Medulla oblongata (tissue), 1 donor: ENCODE results near the gene PCDHA8.
"Not testable (repeated sequence)": the region's sequence is repeated elsewhere in the genome, so short reads cannot be mapped to it uniquely, and the experiment has no call there.

Source experiments
- DNase-seq: peaks from one replicate; pipeline ENCODE4 v3.0.0-alpha.2; 2015; ENCODE audit errors: extremely low spot score

Gene PCDHA8, protein sequence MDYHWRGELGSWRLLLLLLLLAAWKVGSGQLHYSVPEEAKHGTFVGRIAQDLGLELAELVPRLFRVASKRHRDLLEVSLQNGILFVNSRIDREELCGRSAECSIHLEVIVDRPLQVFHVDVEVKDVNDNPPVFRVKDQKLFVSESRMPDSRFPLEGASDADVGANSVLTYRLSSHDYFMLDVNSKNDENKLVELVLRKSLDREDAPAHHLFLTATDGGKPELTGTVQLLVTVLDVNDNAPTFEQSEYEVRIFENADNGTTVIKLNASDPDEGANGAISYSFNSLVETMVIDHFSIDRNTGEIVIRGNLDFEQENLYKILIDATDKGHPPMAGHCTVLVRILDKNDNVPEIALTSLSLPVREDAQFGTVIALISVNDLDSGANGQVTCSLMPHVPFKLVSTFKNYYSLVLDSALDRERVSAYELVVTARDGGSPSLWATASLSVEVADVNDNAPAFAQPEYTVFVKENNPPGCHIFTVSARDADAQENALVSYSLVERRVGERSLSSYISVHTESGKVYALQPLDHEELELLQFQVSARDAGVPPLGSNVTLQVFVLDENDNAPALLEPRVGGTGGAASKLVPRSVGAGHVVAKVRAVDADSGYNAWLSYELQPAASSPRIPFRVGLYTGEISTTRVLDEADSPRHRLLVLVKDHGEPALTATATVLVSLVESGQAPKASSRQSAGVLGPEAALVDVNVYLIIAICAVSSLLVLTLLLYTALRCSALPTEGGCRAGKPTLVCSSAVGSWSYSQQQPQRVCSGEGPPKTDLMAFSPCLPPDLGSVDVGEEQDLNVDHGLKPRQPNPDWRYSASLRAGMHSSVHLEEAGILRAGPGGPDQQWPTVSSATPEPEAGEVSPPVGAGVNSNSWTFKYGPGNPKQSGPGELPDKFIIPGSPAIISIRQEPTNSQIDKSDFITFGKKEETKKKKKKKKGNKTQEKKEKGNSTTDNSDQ

DNA sequence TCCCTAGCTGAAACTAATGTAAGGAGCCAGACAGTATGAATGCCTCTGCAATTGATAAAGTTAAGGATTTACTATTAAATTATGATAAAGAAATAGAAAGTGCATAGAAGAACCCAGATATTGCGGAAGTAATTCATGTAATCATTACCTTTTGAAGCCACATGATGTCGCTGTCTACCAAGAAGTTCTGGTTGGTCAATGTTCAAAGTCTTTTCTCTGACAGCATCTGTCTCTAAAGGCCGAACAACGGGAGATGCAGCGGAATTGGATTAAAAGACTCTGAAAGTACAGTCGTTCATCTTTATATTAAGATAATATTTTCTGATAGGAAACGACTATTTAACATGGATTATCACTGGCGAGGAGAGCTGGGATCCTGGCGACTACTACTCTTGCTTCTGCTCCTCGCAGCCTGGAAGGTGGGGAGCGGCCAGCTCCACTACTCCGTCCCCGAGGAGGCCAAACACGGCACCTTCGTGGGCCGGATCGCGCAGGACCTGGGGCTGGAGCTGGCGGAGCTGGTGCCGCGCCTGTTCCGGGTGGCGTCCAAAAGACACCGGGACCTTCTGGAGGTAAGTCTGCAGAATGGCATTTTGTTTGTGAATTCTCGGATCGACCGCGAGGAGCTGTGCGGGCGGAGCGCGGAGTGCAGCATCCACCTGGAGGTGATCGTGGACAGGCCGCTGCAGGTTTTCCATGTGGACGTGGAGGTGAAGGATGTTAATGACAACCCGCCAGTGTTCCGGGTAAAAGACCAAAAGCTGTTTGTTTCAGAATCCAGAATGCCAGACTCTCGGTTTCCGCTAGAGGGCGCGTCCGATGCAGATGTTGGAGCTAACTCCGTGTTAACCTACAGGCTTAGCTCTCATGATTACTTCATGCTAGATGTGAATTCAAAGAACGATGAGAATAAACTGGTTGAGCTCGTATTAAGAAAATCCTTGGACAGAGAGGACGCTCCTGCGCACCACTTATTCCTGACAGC, at the start of gene PCDHA8:
Gene PCDHA8 (plus strand): TSS at position 210 of the 985 bp plus-strand sequence. CDS start 135 bp downstream, at position 345.
- DNase-seq = peak; percentile 42

DNA sequence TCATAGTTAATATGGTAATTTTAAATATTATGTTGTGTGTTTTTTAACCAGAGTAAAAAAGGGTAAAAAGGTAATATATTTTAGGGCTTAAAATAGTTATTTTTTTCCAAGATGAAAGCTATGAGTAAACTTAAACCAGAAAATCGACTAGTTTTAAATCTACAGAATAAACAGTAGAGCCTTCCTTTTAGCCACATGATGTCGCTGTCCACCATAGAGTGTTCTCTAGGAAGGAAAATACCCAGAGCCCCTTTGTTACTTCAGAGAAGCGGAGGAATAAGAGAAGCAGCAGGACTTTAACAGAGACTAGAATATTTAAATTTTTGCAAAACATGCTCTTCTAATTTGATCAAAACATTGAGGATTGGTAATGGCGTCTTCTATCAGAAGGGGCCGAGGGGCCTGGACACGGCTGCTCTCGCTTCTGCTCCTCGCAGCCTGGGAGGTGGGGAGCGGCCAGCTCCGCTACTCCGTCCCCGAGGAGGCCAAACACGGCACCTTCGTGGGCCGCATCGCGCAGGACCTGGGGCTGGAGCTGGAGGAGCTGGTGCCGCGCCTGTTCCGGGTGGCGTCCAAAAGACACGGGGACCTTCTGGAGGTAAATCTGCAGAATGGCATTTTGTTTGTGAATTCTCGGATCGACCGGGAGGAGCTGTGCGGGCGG, 46.3 kb upstream of the PCDHA8 start, which contains the start of gene PCDHA2:
Gene PCDHA2 (plus strand): TSS at position 258 of the 664 bp plus-strand sequence.
- peak; percentile 67 for DNase-seq

DNA sequence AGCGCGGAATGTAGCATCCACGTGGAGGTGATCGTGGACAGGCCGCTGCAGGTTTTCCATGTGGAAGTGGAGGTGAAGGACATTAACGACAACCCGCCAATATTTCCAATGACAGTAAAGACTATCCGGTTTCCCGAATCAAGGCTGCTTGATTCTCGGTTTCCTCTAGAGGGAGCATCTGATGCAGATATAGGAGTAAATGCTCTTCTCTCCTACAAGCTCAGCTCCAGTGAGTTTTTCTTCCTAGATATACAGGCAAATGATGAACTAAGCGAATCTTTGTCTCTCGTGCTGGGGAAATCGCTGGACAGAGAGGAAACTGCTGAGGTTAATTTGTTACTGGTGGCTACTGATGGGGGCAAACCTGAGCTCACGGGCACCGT, 45.7 kb upstream of the PCDHA8 start:
- DNase-seq = peak; percentile 55

DNA sequence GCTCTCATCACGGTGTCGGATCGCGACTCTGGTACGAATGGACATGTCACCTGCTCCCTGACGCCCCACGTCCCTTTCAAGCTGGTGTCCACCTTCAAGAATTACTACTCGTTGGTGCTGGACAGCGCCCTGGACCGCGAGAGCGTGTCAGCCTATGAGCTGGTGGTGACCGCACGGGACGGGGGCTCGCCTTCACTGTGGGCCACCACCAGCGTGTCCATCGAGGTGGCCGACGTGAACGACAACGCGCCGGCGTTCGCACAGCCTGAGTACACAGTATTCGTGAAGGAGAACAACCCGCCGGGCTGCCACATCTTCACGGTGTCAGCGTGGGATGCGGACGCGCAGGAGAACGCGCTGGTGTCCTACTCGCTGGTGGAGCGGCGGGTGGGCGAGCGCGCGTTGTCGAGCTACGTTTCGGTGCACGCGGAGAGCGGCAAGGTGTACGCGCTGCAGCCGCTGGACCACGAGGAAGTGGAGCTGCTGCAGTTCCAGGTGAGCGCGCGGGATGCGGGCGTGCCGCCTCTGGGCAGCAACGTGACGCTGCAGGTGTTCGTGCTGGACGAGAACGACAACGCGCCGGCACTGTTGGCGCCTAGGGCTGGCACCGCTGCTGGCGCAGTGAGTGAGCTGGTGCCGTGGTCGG, 44.8 kb upstream of the PCDHA8 start:
- not testable (repeated sequence) for DNase-seq

DNA sequence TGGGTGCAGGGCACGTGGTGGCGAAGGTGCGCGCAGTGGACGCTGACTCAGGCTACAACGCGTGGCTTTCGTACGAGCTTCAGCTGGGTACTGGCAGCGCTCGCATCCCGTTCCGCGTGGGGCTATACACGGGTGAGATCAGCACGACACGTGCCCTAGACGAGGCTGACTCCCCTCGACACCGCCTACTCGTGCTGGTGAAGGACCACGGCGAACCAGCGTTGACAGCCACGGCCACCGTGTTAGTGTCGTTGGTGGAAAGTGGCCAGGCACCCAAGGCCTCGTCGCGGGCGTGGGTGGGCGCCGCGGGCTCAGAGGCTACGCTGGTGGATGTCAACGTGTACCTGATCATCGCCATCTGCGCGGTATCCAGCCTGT, 44.3 kb upstream of the PCDHA8 start:
- no peak for DNase-seq

DNA sequence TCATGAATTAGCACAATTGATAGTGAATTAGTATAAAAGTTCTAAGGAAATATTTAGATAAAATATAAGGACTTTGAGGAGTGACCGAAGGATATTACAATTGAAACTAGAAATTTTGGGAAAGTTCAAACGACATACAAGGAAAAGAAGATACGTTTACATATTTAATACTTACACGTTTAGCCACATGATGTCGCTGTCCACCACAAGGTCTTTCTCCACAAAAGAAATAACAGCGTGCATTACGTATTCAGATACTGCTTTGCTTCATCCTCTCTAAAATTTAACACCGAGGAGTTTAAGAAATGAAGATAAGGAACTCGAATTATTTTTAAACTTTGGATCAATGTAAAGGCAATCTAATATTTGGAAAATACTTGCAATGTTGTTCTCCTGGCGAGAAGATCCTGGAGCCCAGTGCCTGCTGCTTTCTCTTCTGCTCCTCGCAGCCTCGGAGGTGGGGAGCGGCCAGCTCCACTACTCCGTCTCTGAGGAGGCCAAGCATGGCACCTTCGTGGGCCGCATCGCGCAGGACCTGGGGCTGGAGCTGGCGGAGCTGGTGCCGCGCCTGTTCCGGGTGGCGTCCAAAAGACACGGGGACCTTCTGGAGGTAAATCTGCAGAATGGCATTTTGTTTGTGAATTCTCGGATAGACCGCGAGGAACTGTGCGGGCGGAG, 40.0 kb upstream of the PCDHA8 start, which contains the start of gene PCDHA3:
Gene PCDHA3 (plus strand): TSS at position 242 of the 678 bp plus-strand sequence.
- peak; percentile 72 for DNase-seq

DNA sequence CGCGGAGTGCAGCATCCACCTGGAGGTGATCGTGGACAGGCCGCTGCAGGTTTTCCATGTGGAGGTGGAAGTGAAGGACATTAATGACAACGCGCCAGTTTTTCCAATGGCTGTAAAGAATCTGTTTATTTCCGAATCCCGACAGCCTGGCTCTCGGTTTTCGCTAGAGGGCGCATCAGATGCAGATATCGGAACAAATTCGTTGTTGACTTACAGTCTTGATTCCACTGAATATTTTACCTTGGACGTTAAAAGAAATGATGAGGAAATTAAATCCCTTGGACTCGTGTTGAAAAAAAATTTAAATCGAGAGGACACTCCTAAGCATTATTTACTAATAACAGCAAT, 39.5 kb upstream of the PCDHA8 start:
- DNase-seq = peak; percentile 64

DNA sequence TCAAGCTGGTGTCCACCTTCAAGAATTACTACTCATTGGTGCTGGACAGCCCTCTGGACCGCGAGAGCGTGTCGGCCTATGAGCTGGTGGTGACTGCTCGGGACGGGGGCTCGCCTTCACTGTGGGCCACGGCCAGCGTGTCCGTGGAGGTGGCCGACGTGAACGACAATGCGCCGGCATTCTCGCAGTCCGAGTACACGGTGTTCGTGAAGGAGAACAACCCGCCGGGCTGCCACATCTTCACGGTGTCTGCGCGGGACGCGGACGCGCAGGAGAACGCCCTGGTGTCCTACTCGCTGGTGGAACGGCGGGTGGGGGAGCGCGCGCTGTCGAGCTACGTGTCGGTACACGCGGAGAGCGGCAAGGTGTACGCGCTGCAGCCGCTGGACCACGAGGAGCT, 38.6 kb upstream of the PCDHA8 start:
- DNase-seq = not testable (repeated sequence)

DNA sequence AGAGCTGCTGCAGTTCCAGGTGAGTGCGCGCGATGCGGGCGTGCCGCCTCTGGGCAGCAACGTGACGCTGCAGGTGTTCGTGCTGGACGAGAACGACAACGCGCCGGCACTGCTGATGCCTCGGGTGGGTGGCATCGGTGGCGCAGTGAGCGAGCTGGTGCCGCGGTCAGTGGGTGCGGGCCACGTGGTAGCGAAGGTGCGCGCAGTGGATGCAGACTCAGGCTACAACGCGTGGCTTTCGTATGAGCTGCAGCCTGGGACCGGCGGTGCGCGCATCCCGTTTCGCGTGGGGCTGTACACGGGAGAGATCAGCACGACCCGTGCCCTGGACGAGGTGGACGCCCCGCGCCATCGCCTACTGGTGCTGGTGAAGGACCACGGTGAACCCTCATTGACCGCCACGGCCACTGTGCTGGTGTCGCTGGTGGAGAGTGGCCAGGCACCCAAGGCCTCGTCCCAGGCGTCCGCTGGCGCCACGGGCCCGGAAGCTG, 38.2 kb upstream of the PCDHA8 start:
- DNase-seq = no peak

DNA sequence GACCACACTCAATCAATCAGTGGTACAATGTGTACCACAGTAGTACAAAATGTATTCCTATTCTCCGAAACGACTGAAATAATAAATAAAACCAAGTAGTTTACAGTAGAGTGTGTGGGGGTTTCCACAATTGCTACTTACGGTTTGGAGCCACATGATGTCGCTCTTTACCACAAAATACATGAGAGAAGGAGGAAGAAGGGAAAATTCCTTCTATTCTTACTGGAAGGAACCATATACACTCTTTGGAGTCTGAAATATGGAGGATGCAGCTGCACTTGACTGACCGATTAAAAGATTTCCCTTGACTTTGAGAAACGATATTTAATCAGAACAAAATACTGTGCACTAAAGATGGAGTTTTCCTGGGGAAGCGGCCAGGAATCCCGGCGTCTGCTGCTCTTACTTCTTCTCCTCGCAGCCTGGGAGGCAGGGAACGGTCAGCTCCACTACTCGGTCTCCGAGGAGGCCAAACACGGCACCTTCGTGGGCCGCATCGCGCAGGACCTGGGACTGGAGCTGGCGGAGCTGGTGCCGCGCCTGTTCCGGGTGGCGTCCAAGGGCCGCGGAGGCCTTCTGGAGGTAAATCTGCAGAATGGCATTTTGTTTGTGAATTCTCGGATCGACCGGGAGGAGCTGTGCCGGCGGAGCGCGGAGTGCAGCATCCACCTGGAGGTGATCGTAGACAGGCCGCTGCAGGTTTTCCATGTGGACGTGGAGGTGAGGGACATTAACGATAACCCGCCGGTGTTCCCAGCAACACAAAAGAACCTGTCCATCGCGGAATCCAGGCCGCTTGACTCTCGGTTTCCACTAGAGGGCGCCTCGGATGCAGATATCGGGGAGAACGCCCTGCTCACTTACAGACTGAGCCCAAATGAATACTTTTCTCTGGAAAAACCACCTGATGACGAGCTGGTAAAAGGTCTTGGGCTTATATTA, 33.9 kb upstream of the PCDHA8 start, which contains the start of gene PCDHA4:
Gene PCDHA4 (plus strand): TSS at position 235 of the 942 bp plus-strand sequence.
- peak; percentile 74 for DNase-seq

DNA sequence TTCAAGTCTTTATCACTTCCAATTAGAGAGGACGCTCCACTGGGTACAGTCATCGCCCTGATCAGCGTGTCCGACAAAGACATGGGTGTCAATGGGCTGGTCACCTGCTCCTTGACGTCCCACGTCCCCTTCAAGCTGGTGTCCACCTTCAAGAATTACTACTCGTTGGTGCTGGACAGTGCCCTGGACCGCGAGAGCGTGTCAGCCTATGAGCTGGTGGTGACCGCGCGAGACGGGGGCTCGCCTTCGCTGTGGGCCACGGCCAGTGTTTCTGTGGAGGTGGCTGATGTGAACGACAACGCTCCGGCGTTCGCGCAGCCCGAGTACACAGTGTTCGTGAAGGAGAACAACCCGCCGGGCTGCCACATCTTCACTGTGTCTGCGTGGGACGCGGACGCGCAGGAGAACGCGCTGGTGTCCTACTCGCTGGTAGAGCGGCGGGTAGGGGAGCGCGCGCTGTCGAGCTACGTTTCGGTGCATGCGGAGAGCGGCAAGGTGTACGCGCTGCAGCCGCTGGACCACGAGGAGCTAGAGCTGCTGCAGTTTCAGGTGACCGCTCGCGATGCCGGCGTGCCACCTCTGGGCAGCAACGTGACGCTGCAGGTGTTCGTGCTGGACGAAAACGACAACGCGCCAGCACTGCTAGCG, 32.6 kb upstream of the PCDHA8 start:
- DNase-seq = not testable (repeated sequence)

DNA sequence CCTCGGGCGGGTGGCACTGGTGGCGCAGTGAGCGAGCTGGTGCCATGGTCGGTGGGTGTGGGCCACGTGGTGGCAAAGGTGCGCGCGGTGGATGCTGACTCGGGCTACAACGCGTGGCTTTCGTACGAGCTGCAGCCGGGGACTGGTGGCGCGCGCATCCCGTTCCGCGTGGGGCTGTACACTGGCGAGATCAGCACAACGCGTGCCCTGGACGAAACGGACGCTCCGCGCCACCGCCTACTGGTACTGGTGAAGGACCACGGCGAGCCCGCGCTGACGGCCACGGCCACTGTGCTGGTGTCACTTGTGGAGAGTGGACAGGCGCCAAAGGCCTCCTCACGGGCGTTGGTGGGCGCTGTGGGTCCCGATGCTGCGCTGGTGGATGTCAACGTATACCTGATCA, 32.1 kb upstream of the PCDHA8 start:
- no peak for DNase-seq

DNA sequence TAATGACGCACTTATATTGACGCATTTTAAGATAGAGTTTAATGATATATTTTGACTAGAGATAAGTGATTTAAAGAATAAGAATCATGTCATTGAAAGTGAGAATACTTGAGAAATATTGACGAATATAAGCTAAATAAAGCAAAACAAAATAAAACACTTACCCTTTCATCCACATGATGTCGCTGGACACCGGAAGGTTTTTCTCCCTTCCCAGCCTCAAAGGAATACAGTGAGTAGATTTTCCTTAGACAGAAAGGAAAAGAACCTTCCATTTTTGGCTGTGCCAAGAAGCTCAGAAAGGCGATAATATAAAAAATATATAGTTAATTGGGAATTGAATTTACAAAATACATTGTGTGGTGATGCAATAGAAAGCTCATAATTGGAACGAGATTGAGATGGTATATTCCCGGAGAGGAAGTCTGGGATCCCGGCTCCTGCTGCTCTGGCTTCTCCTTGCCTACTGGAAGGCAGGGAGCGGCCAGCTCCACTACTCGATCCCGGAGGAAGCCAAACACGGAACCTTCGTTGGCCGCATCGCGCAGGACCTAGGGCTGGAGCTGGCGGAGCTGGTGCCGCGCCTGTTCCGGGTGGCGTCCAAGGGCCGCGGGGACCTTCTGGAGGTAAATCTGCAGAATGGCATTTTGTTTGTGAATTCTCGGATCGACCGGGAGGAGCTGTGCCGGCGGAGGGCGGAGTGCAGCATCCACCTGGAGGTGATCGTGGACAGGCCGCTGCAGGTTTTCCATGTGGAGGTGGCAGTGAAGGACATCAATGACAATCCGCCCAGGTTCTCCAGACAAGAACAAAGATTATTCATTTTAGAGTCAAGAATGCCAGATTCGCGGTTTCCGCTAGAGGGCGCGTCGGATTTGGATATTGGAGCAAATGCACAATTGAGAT, 19.4 kb upstream of the PCDHA8 start, which contains the start of gene PCDHA5:
Gene PCDHA5 (plus strand): TSS at position 239 of the 906 bp plus-strand sequence.
- peak; percentile 53 for DNase-seq

DNA sequence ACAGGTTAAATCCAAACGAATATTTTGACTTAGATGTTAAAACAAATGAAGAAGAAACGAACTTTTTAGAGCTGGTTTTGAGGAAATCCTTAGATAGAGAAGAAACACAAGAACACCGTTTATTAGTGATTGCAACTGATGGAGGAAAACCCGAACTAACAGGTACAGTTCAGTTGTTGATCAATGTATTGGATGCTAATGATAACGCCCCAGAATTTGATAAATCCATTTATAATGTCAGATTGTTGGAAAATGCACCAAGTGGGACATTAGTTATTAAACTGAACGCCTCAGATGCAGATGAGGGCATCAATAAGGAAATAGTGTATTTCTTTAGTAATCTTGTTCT, 18.7 kb upstream of the PCDHA8 start:
- no peak for DNase-seq

DNA sequence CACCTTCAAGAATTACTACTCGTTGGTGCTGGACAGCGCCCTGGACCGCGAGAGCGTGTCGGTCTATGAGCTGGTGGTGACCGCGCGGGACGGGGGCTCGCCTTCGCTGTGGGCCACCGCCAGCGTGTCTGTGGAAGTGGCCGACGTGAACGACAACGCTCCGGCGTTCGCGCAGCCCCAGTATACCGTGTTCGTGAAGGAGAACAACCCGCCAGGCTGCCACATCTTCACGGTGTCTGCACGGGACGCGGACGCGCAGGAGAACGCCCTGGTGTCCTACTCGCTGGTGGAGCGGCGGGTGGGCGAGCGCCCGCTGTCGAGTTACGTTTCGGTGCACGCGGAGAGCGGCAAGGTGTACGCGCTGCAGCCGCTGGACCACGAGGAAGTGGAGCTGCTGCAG, 18.0 kb upstream of the PCDHA8 start:
- not testable (repeated sequence) for DNase-seq

DNA sequence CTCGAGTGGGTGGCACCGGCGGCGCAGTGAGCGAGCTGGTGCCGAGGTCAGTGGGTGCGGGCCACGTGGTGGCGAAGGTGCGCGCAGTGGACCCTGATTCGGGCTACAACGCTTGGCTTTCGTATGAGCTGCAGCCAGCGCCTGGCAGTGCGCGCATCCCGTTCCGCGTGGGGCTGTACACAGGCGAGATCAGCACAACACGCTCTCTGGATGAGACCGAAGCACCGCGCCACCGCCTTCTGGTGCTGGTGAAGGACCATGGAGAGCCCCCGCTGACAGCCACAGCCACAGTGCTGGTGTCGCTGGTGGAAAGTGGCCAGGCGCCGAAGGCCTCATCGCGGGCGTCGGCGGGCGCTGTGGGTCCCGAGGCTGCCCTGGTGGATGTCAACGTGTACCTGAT, 17.5 kb upstream of the PCDHA8 start:
- no peak for DNase-seq
